ES-I3 (cell line): ENCODE data around the gene ZSWIM3.
"Not testable (repeated sequence)": the region's sequence is repeated elsewhere in the genome, so short reads cannot be mapped to it uniquely, and the experiment has no call there.

Source experiments
- H3K36me3 ChIP-seq: 2 replicates; pipeline ENCODE4 v1.6.1; 2013; ENCODE audit warnings: mild to moderate bottlenecking, low read length, control low read depth, moderate library complexity; ENCODE audit not compliant: insufficient read depth
- H3K4me1 ChIP-seq: 2 replicates; pipeline ENCODE4 v1.6.1; 2013; ENCODE audit warnings: mild to moderate bottlenecking, control low read depth, low read length; ENCODE audit not compliant: insufficient read depth
- H3K9ac ChIP-seq: 2 replicates; pipeline ENCODE4 v1.6.1; 2013; ENCODE audit warnings: low read depth, mild to moderate bottlenecking, low read length, moderate library complexity
- H3K9me3 ChIP-seq: 2 replicates; pipeline ENCODE4 v1.6.1; 2013; ENCODE audit warnings: mild to moderate bottlenecking, low read length, moderate library complexity; ENCODE audit not compliant: control insufficient read depth, insufficient read depth

ZSWIM3 gene

DNA sequence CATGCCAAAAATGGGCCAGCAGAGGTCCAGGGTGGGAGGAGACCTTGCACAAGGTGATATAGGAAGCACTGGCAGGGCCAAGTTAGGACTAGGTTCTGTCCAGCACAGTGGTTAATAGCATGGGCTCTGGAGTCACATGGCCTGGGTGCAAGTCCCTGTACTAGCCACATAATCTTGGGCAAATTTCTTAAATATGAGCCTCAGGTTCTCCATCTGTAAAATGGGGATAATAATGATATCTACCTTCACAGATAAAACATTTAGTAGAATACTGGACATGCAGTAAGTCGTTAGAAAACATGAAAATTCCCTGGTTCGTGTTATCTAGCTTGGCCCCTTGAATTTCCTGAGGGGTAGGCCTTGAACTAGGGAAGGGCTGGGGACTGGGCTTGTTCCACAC is 39.9 kb downstream of the ZSWIM3 start:
- Histone ChIP-seq H3K4me1 (no peaks in the 10 kb centered on the region), H3K36me3 (peaks cover 11% of the 10 kb centered on the region; the same call in 1 of the 2 replicates), H3K9ac (no peak overlapping the region), H3K9me3 (no peaks in the 10 kb centered on the region)

- Histone ChIP-seq H3K4me1 (no peaks in the 10 kb centered on the region), H3K36me3 (peaks cover 11% of the 10 kb centered on the region; the same call in 1 of the 2 replicates), H3K9me3 (no peaks in the 10 kb centered on the region), H3K9ac (no peak overlapping the region)
Observed at GRCh38 chr20:45897692-45898091, 40.3 kb downstream of the ZSWIM3 start.

- Histone ChIP-seq H3K9me3 (no peaks in the 10 kb centered on the region), H3K4me1 (no peaks in the 10 kb centered on the region), H3K9ac (no peak overlapping the region), H3K36me3 (peaks cover 11% of the 10 kb centered on the region; the same call in 1 of the 2 replicates)
Observed at GRCh38 chr20:45898285-45898684, 40.9 kb downstream of the ZSWIM3 start.

DNA sequence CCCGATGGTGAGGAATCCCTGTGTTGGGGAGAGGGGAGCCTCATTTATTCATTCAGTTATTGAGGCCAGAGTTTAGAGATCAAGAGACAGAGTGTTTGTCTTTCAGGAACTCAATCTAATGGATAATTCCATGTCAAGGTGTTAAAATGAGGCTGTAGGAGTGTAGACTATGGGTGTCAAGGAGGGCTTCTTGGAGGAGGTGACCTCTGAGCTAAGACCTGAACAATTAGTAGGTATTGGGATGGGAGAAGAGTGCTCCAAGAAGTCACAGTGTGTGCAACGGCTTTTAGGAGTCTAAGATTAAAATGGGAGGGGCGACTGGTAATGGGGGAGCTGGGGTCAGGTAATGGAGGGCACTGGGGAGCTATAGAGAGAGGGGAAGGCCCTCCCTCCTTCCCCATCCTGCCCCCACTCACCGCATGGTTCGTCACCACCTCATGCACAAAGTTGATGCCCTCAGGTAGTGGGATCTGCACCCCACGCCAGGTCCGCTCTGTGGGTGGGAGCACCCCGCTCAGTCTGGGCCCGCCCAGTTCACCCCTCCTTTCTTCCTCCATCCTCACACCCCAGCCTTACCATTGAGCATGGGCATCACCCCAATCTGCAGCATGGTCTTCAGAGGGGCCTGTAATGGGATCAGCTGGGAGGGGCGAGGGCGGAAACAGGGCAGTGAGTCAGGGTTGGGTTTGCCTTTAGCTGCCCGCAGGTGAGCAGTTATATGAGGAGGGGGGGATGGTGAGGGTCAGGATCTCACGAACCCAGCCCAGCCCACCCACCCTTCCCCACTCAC is 41.8 kb downstream of the ZSWIM3 start:
- Histone ChIP-seq H3K9me3 (no peaks in the 10 kb centered on the region), H3K9ac (no peak overlapping the region), H3K36me3 (0 out of 2 replicates have a peak, but pooled peaks cover 8% of the 10 kb centered on the region), H3K4me1 (no peaks in the 10 kb centered on the region)

DNA sequence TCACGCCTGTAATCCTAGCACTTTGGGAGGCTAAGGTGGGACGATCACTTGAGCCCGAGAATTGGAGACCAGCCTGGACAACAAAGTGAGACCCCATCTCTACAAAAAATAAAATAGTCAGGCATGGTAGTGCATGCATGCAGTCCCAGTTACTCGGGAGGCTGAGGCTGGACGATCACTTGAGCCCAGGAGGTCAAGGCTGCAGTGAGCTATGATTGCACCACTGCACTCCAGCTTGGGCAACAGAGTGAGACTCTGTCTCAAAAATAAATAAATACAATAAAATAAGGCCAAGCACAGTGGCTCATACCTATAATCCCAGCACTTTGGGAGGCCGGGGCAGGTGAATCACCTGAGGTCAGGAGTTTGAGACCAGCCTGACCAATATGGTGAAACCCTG is 43.9 kb downstream of the ZSWIM3 start:
- not testable (repeated sequence) for H3K4me1 ChIP-seq, H3K9me3 ChIP-seq, H3K9ac ChIP-seq
- peaks cover 12% of the 10 kb centered on the region; the same call in 1 of the 2 replicates for H3K36me3 ChIP-seq

DNA sequence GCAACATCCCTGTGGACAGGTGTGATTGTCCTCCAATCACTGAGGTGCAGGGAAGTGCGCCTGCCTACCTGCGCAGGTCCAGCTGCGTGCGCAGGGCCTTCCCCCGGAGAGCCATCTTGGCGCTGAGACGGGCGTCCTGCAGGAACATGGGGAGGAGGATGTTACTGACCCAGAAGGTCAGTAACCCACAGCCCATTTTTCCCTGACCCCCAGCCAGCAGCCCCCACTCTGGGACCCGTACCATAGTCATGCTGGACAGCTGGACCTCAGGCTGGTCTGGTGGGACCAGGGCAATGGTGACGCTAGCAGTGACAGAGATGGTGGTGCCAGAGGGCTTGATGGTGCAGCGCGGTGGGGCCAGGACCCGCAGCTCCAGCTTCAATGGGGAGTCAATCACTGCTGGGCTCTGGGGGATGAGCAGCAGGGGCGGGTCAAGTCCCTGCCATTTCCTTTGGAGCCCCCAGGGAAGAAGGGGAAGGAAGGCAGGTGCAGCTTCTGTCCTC is 44.8 kb downstream of the ZSWIM3 start:
- Histone ChIP-seq H3K36me3 (peaks cover 12% of the 10 kb centered on the region; the same call in 1 of the 2 replicates), H3K9ac (no peak overlapping the region), H3K4me1 (no peaks in the 10 kb centered on the region)

DNA sequence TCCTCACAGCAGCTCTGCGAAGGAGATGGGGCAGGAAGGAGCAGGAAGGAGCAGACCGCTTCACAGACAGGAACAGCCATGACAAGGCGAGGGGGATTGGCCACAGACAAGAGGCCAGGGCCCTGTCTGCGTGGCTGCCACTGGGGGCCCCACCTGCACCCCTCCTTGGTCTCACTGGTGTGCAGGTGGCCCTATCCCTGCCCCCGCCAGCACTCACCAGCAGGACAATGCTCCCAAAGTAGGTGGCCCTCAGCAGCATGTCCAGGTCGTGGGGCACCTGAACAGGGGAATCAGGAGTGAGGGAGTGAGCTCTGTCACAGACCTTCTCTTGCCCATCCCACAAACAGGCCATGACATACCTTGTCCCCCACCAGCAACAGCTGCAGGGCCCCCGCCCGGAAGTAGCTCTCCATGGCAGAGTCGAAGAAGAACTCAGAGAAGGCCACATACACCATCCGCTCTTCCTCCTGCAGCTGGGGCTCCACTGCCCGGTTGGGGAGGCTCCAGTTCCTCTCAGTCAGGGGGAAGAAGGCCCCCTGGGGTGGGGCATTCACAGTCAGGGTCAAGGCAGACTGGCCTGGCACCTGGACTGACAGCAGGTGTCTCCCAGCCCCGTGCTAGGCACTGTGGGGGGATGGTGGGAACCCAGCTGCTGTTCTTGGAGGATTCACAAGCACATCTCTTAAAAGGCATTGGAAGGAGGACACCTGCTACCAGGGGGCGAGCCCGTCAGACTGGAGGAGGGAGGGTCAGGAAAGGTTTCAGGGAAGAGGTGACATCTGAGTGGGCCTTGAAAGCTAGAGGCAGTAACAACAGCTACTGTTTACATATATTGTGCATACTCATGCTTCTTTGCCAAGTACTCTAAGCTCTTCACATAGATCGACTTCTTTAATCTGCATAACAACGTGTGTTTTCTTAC is 47.4 kb downstream of the ZSWIM3 start:
- H3K9me3 ChIP-seq: no peaks in the 10 kb centered on the region
- peaks cover 15% of the 10 kb centered on the region for H3K36me3 ChIP-seq
- H3K4me1 ChIP-seq: no peaks in the 10 kb centered on the region
- H3K9ac ChIP-seq: no peak overlapping the region

More for the DNA sequence above, 44.8 kb downstream of the ZSWIM3 start:
- no peaks in the 10 kb centered on the region for H3K9me3 ChIP-seq

GRCh38 chr20:45905505-45906079 is 48.2 kb downstream of the ZSWIM3 start:
- Histone ChIP-seq H3K36me3 (peaks cover 13% of the 10 kb centered on the region), H3K9me3 (no peaks in the 10 kb centered on the region), H3K9ac (no peak overlapping the region), H3K4me1 (no peaks in the 10 kb centered on the region; the same call in 1 of the 2 replicates)

GRCh38 chr20:45907219-45907948 is 50.0 kb downstream of the ZSWIM3 start:
- no peaks in the 10 kb centered on the region for H3K9me3 ChIP-seq

GRCh38 chr20:45908084-45908483 is 50.7 kb downstream of the ZSWIM3 start:
- no peak overlapping the region for H3K9ac ChIP-seq
- peaks cover 8% of the 10 kb centered on the region for H3K36me3 ChIP-seq
- no peaks in the 10 kb centered on the region; the same call in 1 of the 2 replicates for H3K4me1 ChIP-seq

More at GRCh38 chr20:45907219-45907948, 50.0 kb downstream of the ZSWIM3 start:
- Histone ChIP-seq H3K36me3 (peaks cover 8% of the 10 kb centered on the region), H3K4me1 (no peaks in the 10 kb centered on the region; the same call in 1 of the 2 replicates), H3K9ac (no peak overlapping the region)

DNA sequence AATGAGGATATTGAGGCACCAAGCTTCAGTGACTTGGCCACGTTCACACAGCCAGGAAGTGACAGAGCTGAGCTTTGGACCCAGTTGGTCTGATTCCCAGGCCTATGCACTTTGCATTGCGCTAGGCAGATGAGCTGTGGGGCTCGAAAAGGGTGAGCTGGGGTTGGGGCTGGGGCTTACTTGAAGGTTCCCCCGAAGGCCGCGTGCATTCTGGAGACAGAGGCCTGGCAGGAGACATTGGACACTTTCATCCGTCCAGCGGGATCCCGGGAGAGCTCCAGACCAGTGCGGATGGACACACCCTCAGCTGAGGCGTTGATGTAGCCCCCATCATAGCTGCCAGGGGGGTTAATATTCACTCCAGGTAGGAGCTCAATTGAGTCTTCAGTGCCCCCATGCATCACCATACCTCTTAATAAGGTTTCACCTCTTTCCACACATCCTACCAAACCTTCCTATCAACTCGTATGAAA is 52.0 kb downstream of the ZSWIM3 start:
- Histone ChIP-seq H3K9ac (no peak overlapping the region), H3K9me3 (no peaks in the 10 kb centered on the region), H3K36me3 (peaks cover 7% of the 10 kb centered on the region), H3K4me1 (no peaks in the 10 kb centered on the region; the same call in 1 of the 2 replicates)

More at GRCh38 chr20:45908084-45908483, 50.7 kb downstream of the ZSWIM3 start:
- no peaks in the 10 kb centered on the region for H3K9me3 ChIP-seq

DNA sequence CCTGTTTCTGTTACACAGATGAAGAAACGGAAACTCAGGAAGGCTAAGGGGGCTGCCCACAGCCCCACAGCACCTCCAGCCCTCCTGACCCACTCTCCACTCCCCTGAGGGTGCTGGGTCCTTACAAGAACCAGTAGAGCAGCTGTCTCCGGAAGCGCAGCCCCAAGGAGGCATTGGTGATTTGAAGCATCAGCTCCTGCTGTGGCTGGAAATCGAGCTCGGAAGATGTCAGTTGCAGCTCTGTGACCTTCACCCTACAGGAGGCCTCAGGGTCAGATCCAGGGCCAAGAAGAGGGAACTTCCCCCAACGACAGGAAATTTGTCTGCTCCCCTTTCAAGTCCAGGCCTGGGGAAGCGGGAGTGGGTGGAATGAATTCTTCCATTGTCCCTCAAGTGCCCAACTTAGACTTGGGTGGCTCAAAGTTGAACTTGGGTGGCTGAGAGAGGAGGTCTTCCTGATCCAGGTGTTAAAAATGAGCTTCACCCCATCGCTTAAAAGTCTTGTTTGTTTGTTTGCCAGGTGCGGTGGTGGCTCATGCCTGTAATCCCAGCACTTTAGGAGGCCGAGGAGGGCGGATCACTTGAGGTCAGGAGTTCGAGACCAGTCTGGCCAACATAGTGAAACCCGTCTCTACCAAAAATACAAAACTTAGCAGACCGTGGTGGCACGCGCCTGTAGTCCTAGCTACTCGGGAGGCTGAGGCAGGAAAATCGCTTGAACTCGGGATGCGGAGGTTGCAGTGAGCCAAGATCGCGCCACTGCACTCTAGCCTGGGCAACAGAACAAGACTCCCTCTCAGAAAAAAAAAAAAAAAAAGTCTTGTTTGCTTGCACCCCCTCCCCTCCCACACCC is 52.6 kb downstream of the ZSWIM3 start:
- Histone ChIP-seq H3K9ac (peak overlapping the region; percentile 32; the same call in 1 of the 2 replicates), H3K9me3 (no peaks in the 10 kb centered on the region), H3K4me1 (no peaks in the 10 kb centered on the region; the same call in 1 of the 2 replicates), H3K36me3 (peaks cover 5% of the 10 kb centered on the region)
